Measurements from ENCODE around the gene BABAM2. TPM values are rescaled to one million over a fixed set of nuclear protein-coding genes. Genes with fewer than 3 reads are reported as not detected.

BABAM2 gene
- total RNA-seq, 1 experiment from 2014 or later: 27.1 TPM

DNA sequence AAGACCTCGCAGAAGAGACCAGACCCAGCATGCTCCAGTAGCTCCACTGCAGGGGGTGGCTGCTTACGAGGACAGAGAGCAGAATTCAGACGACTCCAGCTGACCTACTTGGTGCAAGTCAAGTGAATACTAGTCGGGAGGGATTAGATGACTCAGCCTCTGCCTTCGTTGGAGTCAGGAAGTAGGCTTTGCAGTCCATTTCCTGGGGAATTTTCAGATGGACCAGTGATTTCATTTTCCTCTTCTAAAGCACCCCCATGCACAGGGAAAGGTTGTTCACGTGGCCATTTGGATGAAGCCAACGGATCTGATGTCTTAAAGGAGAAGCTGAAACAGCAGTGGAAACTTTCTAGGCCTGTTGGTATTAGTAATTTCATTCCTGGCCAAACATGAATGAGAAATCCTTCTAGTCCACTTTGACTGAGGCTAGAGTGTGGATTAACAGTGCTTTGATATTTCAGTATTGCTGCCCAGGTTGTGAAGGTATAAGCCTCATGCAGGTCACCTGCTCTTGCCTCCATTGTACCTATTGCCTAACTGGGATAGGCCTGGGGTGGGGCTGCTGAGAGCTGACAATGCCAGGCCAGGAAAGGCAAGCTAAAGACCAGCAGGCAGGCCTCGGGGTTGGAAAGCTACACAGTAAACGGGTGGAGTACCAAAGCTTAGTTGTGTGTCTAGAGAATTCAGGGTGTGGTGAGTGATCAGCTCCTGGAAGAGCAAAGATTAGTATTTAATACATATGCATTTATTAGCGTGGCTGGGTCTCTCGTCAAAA, 384.6 kb downstream of the BABAM2 start:
- peak; percentile 47 for DNase-seq
- TF ChIP-seq, protein P1, sequence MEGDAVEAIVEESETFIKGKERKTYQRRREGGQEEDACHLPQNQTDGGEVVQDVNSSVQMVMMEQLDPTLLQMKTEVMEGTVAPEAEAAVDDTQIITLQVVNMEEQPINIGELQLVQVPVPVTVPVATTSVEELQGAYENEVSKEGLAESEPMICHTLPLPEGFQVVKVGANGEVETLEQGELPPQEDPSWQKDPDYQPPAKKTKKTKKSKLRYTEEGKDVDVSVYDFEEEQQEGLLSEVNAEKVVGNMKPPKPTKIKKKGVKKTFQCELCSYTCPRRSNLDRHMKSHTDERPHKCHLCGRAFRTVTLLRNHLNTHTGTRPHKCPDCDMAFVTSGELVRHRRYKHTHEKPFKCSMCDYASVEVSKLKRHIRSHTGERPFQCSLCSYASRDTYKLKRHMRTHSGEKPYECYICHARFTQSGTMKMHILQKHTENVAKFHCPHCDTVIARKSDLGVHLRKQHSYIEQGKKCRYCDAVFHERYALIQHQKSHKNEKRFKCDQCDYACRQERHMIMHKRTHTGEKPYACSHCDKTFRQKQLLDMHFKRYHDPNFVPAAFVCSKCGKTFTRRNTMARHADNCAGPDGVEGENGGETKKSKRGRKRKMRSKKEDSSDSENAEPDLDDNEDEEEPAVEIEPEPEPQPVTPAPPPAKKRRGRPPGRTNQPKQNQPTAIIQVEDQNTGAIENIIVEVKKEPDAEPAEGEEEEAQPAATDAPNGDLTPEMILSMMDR (conservative IDR thresholded peaks at IDR 0.05): no peak
- H3K56ac ChIP-seq (ENCODE audit: insufficient read length, low read depth, low read length): no peak overlapping the region
- Mint-ChIP-seq H3K27me3 (ENCODE audit: low read depth) (no peaks in the 10 kb centered on the region), H3K36me3 (ENCODE audit: insufficient read depth in 1 of 3, low read depth in 3 of 3) (no peaks in the 10 kb centered on the region), H3K27ac (peak overlapping the region in 1 of 3 experiments; percentile 21; a peak in 3 of 7 replicates), H3K4me1 (peaks cover 17 to 20% of the 10 kb centered on the region in 2 experiments), H3K4me3 (no peak overlapping the region; a peak in 1 of 5 replicates), H3K9me3 (no peaks in the 10 kb centered on the region)
- no peak overlapping the region for H2BK20ac ChIP-seq (ENCODE audit: low read depth, low read length, poor library complexity, severe bottlenecking)
- no peak overlapping the region for H2AK5ac ChIP-seq (ENCODE audit: insufficient read length, low read length)
- H3K9me3 ChIP-seq (ENCODE audit: control insufficient read depth, low read depth, low read length): no peaks in the 10 kb centered on the region
- H3K14ac ChIP-seq (ENCODE audit: insufficient read depth, low read length): no peak overlapping the region
- no CpG with 5 or more reads among the region's 11 CpGs for WGBS (ENCODE audit: extremely low coverage, insufficient read length, low lambda C conversion rate)
- H4K91ac ChIP-seq (ENCODE audit: insufficient read length, low read depth, low read length): no peak overlapping the region
- no peak overlapping the region for H2BK12ac ChIP-seq (ENCODE audit: insufficient read length, low read depth, low read length)
- no peaks in the 10 kb centered on the region; the same call in 1 of the 2 replicates for H3K79me2 ChIP-seq (ENCODE audit: insufficient read depth, low read length)
- no peaks in the 10 kb centered on the region for H3K27me3 ChIP-seq (ENCODE audit: insufficient read depth, low read length)
- no peaks in the 10 kb centered on the region for H4K20me1 ChIP-seq (ENCODE audit: control insufficient read depth, insufficient read depth, insufficient read length)
- H3K23ac ChIP-seq (ENCODE audit: insufficient read length, low read depth, low read length): no peak overlapping the region
- no peak overlapping the region for H3K27ac ChIP-seq (ENCODE audit: insufficient read length, low read depth, low read length)
- H3K9ac ChIP-seq (ENCODE audit: extremely low read depth, insufficient read length, low read length): no peak overlapping the region
- no peak overlapping the region for H3K4me2 ChIP-seq (ENCODE audit: insufficient read depth, insufficient read length, low read length)
- no peak overlapping the region for H4K5ac ChIP-seq (ENCODE audit: insufficient read length, low read depth, low read length)
- no peak overlapping the region for H3K4ac ChIP-seq (ENCODE audit: low read depth, low read length)
- no peaks in the 10 kb centered on the region for H3K23me2 ChIP-seq (ENCODE audit: insufficient read length, low read depth, low read length, poor library complexity, severe bottlenecking)
- peaks cover 9% of the 10 kb centered on the region for H3K4me1 ChIP-seq (ENCODE audit: insufficient read depth, low read length)
- H2BK5ac ChIP-seq (ENCODE audit: insufficient read length, low read length): peak overlapping the region; percentile 10
- no peak overlapping the region for H3T11ph ChIP-seq (ENCODE audit: low read length)
- no peak overlapping the region for H3K18ac ChIP-seq (ENCODE audit: insufficient read length, low read depth, low read length)
- no peaks in the 10 kb centered on the region for H3K79me1 ChIP-seq (ENCODE audit: insufficient read depth, low read depth, low read length, poor library complexity, severe bottlenecking)
- H2BK15ac ChIP-seq (ENCODE audit: low read depth, low read length): no peak overlapping the region
- H2BK120ac ChIP-seq (ENCODE audit: low read depth, low read length, poor library complexity, severe bottlenecking): no peak overlapping the region
- H2AFZ ChIP-seq (ENCODE audit: low read length): no peak overlapping the region
- H4K8ac ChIP-seq (replicated peaks; ENCODE audit: insufficient read length, low read depth, low read length): no peak overlapping the region

All from H9 (cell line).